ENCODE results near the gene INSC.

INSC gene

GRCh38 chr11:15189641-15190365, 75.1 kb downstream of the INSC start:
- no peak for DNase-seq (ENCODE audit: low spot score)

- DNase-seq (ENCODE audit: low spot score): no peak
These were observed 75.9 kb downstream of the INSC start for GRCh38 chr11:15190611-15191010.

GRCh38 chr11:15192005-15192556, 77.4 kb downstream of the INSC start:
- DNase-seq (ENCODE audit: low spot score): no peak

GRCh38 chr11:15194671-15195415, 80.1 kb downstream of the INSC start:
- no peak for DNase-seq (ENCODE audit: low spot score)

- no peak for DNase-seq (ENCODE audit: low spot score)
These were observed 80.9 kb downstream of the INSC start for GRCh38 chr11:15195454-15196200.

- DNase-seq (ENCODE audit: low spot score): no peak
These were observed 82.0 kb downstream of the INSC start for GRCh38 chr11:15196704-15197103.

- DNase-seq (ENCODE audit: low spot score): no peak
These were observed 83.0 kb downstream of the INSC start for GRCh38 chr11:15197696-15198095.

GRCh38 chr11:15198284-15198683, 83.6 kb downstream of the INSC start:
- no peak for DNase-seq (ENCODE audit: low spot score)

GRCh38 chr11:15199693-15200092, 85.0 kb downstream of the INSC start:
- DNase-seq (ENCODE audit: low spot score): no peak

- DNase-seq (ENCODE audit: low spot score): no peak
These were observed 86.0 kb downstream of the INSC start for GRCh38 chr11:15200696-15201095.

GRCh38 chr11:15201586-15201985, 86.9 kb downstream of the INSC start:
- DNase-seq (ENCODE audit: low spot score): no peak

GRCh38 chr11:15202626-15203025, 87.9 kb downstream of the INSC start:
- no peak for DNase-seq (ENCODE audit: low spot score)

GRCh38 chr11:15204711-15205110, 90.0 kb downstream of the INSC start:
- DNase-seq (ENCODE audit: low spot score): no peak

- no peak for DNase-seq (ENCODE audit: low spot score)
These were observed 92.1 kb downstream of the INSC start for GRCh38 chr11:15206791-15207190.

- DNase-seq (ENCODE audit: low spot score): peak; percentile 55
These were observed 93.9 kb downstream of the INSC start for GRCh38 chr11:15208378-15209222.

- DNase-seq (ENCODE audit: low spot score): no peak
These were observed 98.2 kb downstream of the INSC start for GRCh38 chr11:15212876-15213275.

GRCh38 chr11:15213471-15214231, 98.9 kb downstream of the INSC start:
- DNase-seq (ENCODE audit: low spot score): no peak

- no peak for DNase-seq (ENCODE audit: low spot score)
These were observed 100.3 kb downstream of the INSC start for GRCh38 chr11:15215005-15215404.

- DNase-seq (ENCODE audit: low spot score): no peak
These were observed 102.0 kb downstream of the INSC start for GRCh38 chr11:15216678-15217077.

GRCh38 chr11:15217416-15217815, 102.7 kb downstream of the INSC start:
- DNase-seq (ENCODE audit: low spot score): no peak

GRCh38 chr11:15222777-15223176, 108.1 kb downstream of the INSC start:
- DNase-seq (ENCODE audit: low spot score): no peak

Measured in hematopoietic multipotent progenitor cell treated with erythropoietin and hydrocortisone succinate and interleukin-3 and kit ligand, for 17 days (in vitro differentiated cells).